ENCODE data around the gene ADTRP. TPM values are rescaled to one million over a fixed set of nuclear protein-coding genes. Genes with fewer than 3 reads are reported as not detected.

Gene ADTRP
- total and polyA plus RNA-seq, 7 experiments from 2014 or later = 3.1 to 109 (median 44.3) TPM

DNA sequence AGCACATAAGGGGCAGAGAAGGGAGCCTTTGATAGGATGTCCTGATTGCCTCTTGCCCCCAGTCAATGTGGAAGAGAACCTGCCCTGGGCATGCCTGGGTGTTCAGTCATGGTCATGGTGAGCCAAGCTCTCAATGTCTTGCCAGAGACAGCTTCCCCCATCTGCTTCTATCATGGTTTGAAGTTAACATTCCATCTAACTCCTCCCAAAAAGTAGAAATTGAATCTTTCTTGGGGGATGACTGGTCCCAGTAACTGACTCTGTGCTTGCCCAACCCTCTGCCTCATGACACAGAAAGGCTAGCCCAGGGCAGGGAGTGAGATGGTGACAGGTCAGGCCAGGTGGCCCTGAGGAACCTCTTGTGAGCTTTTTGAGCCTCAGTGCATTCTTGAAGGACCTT lies 60.1 kb downstream of the ADTRP start:
- H3K27ac ChIP-seq (ENCODE audit: low read depth, low read length) = peak overlapping the region; percentile 27
- no peak overlapping the region for H3K4me3 ChIP-seq (ENCODE audit: low read length)
- H3K4me1 ChIP-seq (ENCODE audit: control insufficient read depth in 2 of 2, insufficient read depth in 2 of 2, low read length in 2 of 2) = peaks cover 3 to 52% of the 10 kb centered on the region in 2 donors
- DNase-seq = no peak
- no peaks in the 10 kb centered on the region for H3K9me3 ChIP-seq (ENCODE audit: control insufficient read depth in 2 of 3, low read length in 3 of 3)
- peaks cover 0 to 2% (median 0%) of the 10 kb centered on the region in 11 donors for H3K9me3 Mint-ChIP-seq
- no peaks in the 10 kb centered on the region for H3K27me3 ChIP-seq (ENCODE audit: control insufficient read depth in 2 of 2, insufficient read depth in 2 of 2, low read length in 2 of 2)
- ChIA-PET POLR2A (interaction anchor here (10.3 kb wide), 1 partner anchor 11 kb away, joined by 126 read pairs; no protein-coding TSS in a partner anchor), CTCF (no interaction called here)
- H3K36me3 Mint-ChIP-seq = peaks cover 21 to 56% (median 50%) of the 10 kb centered on the region in 5 donors
- H3K4me1 Mint-ChIP-seq = peaks cover 39 to 79% (median 73%) of the 10 kb centered on the region in 7 donors
- H3K27me3 Mint-ChIP-seq = no peaks in the 10 kb centered on the region
- H3K27ac Mint-ChIP-seq = peak overlapping the region in 5 of 9 donors; percentile 66 to 100 (median 67)
- no peak overlapping the region for H3K4me3 Mint-ChIP-seq
- peaks cover 0 to 49% (median 26%) of the 10 kb centered on the region in 3 experiments for H3K36me3 ChIP-seq (ENCODE audit: control insufficient read depth in 2 of 3, insufficient read depth in 3 of 3, low read length in 3 of 3)
- intact Hi-C loops (cut with micrococcal nuclease) = loop anchor here in 1 of 2 donors (10.0 kb wide), 3 partner anchors 334 to 624 kb away; partner anchors contain the start of genes NEDD9 and SMIM13
- ATAC-seq = no peak

DNA sequence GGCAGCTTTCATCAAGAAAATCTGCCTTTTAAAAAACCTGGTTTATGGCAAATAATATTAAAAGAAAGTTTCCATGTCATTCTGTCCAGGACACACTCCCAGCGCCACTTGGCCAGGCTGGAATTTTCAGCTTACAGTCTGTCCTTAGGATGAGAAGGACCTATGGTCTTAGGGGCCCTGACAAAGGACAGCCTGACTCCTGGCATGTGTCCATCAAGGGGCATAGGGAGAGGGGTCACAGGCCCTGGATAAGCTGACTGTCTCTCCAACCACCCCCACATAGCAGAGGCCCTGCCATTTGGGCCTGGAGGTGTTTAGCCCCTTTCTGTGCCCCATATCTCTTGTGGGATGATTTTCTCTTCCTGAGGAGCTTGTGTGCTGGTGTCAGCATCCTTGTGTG lies 60.6 kb downstream of the ADTRP start:
- no peaks in the 10 kb centered on the region for H3K9me3 ChIP-seq (ENCODE audit: control insufficient read depth in 2 of 3, low read length in 3 of 3)
- POLR2A ChIA-PET = interaction anchor here (10.3 kb wide), 1 partner anchor 11 kb away, joined by 126 read pairs; no protein-coding TSS in a partner anchor
- H3K4me3 Mint-ChIP-seq = no peak overlapping the region
- peak overlapping the region; percentile 7 for H3K27ac ChIP-seq (ENCODE audit: low read depth, low read length)
- peaks cover 0 to 2% (median 0%) of the 10 kb centered on the region in 11 donors for H3K9me3 Mint-ChIP-seq
- H3K4me1 Mint-ChIP-seq = peaks cover 39 to 79% (median 73%) of the 10 kb centered on the region in 7 donors
- H3K27me3 ChIP-seq (ENCODE audit: control insufficient read depth in 2 of 2, insufficient read depth in 2 of 2, low read length in 2 of 2) = no peaks in the 10 kb centered on the region
- CTCF ChIA-PET = no interaction called here
- H3K27me3 Mint-ChIP-seq = no peaks in the 10 kb centered on the region
- H3K4me1 ChIP-seq (ENCODE audit: control insufficient read depth in 2 of 2, insufficient read depth in 2 of 2, low read length in 2 of 2) = peaks cover 8 to 52% of the 10 kb centered on the region in 2 donors
- H3K36me3 ChIP-seq (ENCODE audit: control insufficient read depth in 2 of 3, insufficient read depth in 3 of 3, low read length in 3 of 3) = peaks cover 0 to 49% (median 26%) of the 10 kb centered on the region in 3 experiments
- H3K27ac Mint-ChIP-seq = peak overlapping the region in 5 of 9 donors; percentile 12 to 100 (median 67)
- no peak for DNase-seq
- peaks cover 20 to 51% (median 45%) of the 10 kb centered on the region in 5 donors for H3K36me3 Mint-ChIP-seq
- no peak for ATAC-seq
- no peak overlapping the region for H3K4me3 ChIP-seq (ENCODE audit: low read length)
- intact Hi-C loops (cut with micrococcal nuclease) = loop anchor here in 1 of 2 donors (10.0 kb wide), 3 partner anchors 333 to 623 kb away; partner anchors contain the start of genes NEDD9 and SMIM13

DNA sequence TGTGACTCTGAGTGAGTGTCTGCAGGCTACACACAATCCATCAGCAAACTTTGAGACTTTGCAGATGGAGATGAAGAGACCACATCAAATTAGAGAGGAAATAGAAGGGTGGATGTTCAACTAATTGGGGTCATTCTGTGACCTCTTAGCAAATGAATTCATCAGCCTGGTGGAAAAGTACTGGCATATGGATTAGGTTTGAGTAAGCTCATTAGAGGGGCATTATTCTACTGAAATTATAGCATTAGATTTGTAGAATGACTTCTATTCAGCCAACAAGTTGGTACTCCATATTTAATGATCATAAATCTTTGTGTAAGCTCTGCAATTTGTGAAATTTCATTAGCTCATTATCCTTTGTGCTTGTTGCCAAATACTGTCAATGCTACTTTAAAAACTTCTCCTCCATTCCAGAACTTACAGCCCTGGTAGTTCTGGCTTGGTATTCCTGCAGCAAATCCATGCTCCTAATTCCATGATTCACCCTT lies 63.8 kb downstream of the ADTRP start:
- CTCF ChIA-PET = interaction anchor here (1.0 to 5.2 kb wide), 3 partner anchors 8 to 15 kb away, joined by 3 to 21 read pairs (median 3); no protein-coding TSS in a partner anchor
- no peaks in the 10 kb centered on the region for H3K27me3 Mint-ChIP-seq
- peak overlapping the region; percentile 68 to 86 (median 74) for H3K4me3 Mint-ChIP-seq
- Histone ChIP-seq H3K4me3 (ENCODE audit: low read length) (no peak overlapping the region), H3K9me3 (ENCODE audit: control insufficient read depth in 2 of 3, low read length in 3 of 3) (no peaks in the 10 kb centered on the region), H3K4me1 (ENCODE audit: control insufficient read depth in 2 of 2, insufficient read depth in 2 of 2, low read length in 2 of 2) (peaks cover 16 to 70% of the 10 kb centered on the region in 2 donors), H3K27me3 (ENCODE audit: control insufficient read depth in 2 of 2, insufficient read depth in 2 of 2, low read length in 2 of 2) (no peaks in the 10 kb centered on the region), H3K27ac (ENCODE audit: low read depth, low read length) (peak overlapping the region; percentile 67), H3K36me3 (ENCODE audit: control insufficient read depth in 2 of 3, insufficient read depth in 3 of 3, low read length in 3 of 3) (peaks cover 0 to 29% (median 9%) of the 10 kb centered on the region in 3 experiments)
- H3K9me3 Mint-ChIP-seq = no peaks in the 10 kb centered on the region
- H3K36me3 Mint-ChIP-seq = peaks cover 9 to 31% (median 25%) of the 10 kb centered on the region in 5 donors
- POLR2A ChIA-PET = interaction anchor here (0.7 to 10.3 kb wide), 7 partner anchors 8 to 519 kb away, joined by 3 to 126 read pairs (median 9); partner anchors contain the start of gene HIVEP1
- ATAC-seq (no peak), DNase-seq (no peak)
- intact Hi-C loops (cut with micrococcal nuclease) = loop anchor here (1.0 to 10.0 kb wide), 12 partner anchors 13 to 620 kb away; partner anchors contain the start of genes NEDD9 (in 1 of the 2), SMIM13 (in 1 of the 2) and TMEM170B (in 1 of the 2)
- peak overlapping the region; percentile 90 to 100 (median 96) for H3K27ac Mint-ChIP-seq
- H3K4me1 Mint-ChIP-seq = peaks cover 51 to 88% (median 85%) of the 10 kb centered on the region in 7 donors

- CTCF ChIA-PET = interaction anchor here (1.0 to 5.2 kb wide), 5 partner anchors 9 to 359 kb away, joined by 3 to 21 read pairs (median 3); no protein-coding TSS in a partner anchor
- Mint-ChIP-seq H3K9me3 (peaks cover 0 to 2% (median 0%) of the 10 kb centered on the region in 11 donors), H3K27ac (peak overlapping the region; percentile 90 to 100 (median 96)), H3K36me3 (peaks cover 4 to 25% (median 23%) of the 10 kb centered on the region in 5 donors), H3K27me3 (no peaks in the 10 kb centered on the region), H3K4me3 (peak overlapping the region; percentile 68 to 86 (median 74)), H3K4me1 (peaks cover 52 to 86% (median 83%) of the 10 kb centered on the region in 7 donors)
- H3K36me3 ChIP-seq (ENCODE audit: control insufficient read depth in 2 of 3, insufficient read depth in 3 of 3, low read length in 3 of 3) = peaks cover 0 to 23% (median 4%) of the 10 kb centered on the region in 3 experiments
- POLR2A ChIA-PET = interaction anchor here (0.7 to 10.3 kb wide), 7 partner anchors 9 to 520 kb away, joined by 3 to 126 read pairs (median 9); partner anchors contain the start of gene HIVEP1
- peak in 8 of 9 donors; percentile 46 to 80 (median 68) for DNase-seq
- intact Hi-C loops (cut with micrococcal nuclease) = loop anchor here (1.0 to 10.0 kb wide), 12 partner anchors 14 to 619 kb away; partner anchors contain the start of genes NEDD9 (in 1 of the 2), SMIM13 (in 1 of the 2) and TMEM170B (in 1 of the 2)
- H3K4me3 ChIP-seq (ENCODE audit: low read length) = no peak overlapping the region
- H3K4me1 ChIP-seq (ENCODE audit: control insufficient read depth in 2 of 2, insufficient read depth in 2 of 2, low read length in 2 of 2) = peaks cover 16 to 72% of the 10 kb centered on the region in 2 donors
- no peaks in the 10 kb centered on the region for H3K27me3 ChIP-seq (ENCODE audit: control insufficient read depth in 2 of 2, insufficient read depth in 2 of 2, low read length in 2 of 2)
- peak overlapping the region; percentile 67 for H3K27ac ChIP-seq (ENCODE audit: low read depth, low read length)
- peak; percentile 62 for ATAC-seq
- no peaks in the 10 kb centered on the region for H3K9me3 ChIP-seq (ENCODE audit: control insufficient read depth in 2 of 3, low read length in 3 of 3)
Observed at GRCh38 chr6:11714116-11714797, 64.3 kb downstream of the ADTRP start.

- Histone ChIP-seq H3K9me3 (ENCODE audit: control insufficient read depth in 2 of 3, low read length in 3 of 3) (no peaks in the 10 kb centered on the region), H3K4me3 (ENCODE audit: low read length) (no peak overlapping the region), H3K27ac (ENCODE audit: low read depth, low read length) (peak overlapping the region; percentile 67), H3K4me1 (ENCODE audit: control insufficient read depth in 2 of 2, insufficient read depth in 2 of 2, low read length in 2 of 2) (peaks cover 16 to 86% of the 10 kb centered on the region in 2 donors), H3K36me3 (ENCODE audit: control insufficient read depth in 2 of 3, insufficient read depth in 3 of 3, low read length in 3 of 3) (peaks cover 0 to 8% (median 4%) of the 10 kb centered on the region in 3 experiments), H3K27me3 (ENCODE audit: control insufficient read depth in 2 of 2, insufficient read depth in 2 of 2, low read length in 2 of 2) (no peaks in the 10 kb centered on the region)
- H3K4me1 Mint-ChIP-seq = peaks cover 54 to 91% (median 88%) of the 10 kb centered on the region in 7 donors
- ChIA-PET POLR2A (interaction anchor here (1.2 to 10.3 kb wide), 4 partner anchors 10 to 298 kb away, joined by 3 to 126 read pairs (median 74); partner anchors contain the start of gene HIVEP1), CTCF (interaction anchor here (1.0 to 5.2 kb wide), 6 partner anchors 10 to 363 kb away, joined by 3 to 21 read pairs (median 4); no protein-coding TSS in a partner anchor)
- peak in 2 of 9 donors; percentile 44 to 58 for DNase-seq
- intact Hi-C loops (cut with micrococcal nuclease) = loop anchor here (5.0 to 10.0 kb wide), 9 partner anchors 55 to 618 kb away; partner anchors contain the start of genes NEDD9 (in 1 of the 2), SMIM13 (in 1 of the 2) and TMEM170B (in 1 of the 2)
- ATAC-seq = peak; percentile 44
- H3K36me3 Mint-ChIP-seq = peaks cover 0 to 27% (median 13%) of the 10 kb centered on the region in 5 donors
- peak overlapping the region in 8 of 10 donors; percentile 29 to 86 (median 74) for H3K4me3 Mint-ChIP-seq
- peaks cover 0 to 5% (median 0%) of the 10 kb centered on the region in 11 donors for H3K9me3 Mint-ChIP-seq
- H3K27me3 Mint-ChIP-seq = no peaks in the 10 kb centered on the region
- H3K27ac Mint-ChIP-seq = peak overlapping the region; percentile 90 to 100 (median 97)
Observed at GRCh38 chr6:11712760-11713159, 65.8 kb downstream of the ADTRP start.

Measured in naive thymus-derived CD4-positive, alpha-beta T cell (primary cell).